ENCODE data around the gene SRSF3. TPM values are rescaled to one million over a fixed set of nuclear protein-coding genes. Genes with fewer than 3 reads are reported as not detected.
"Not testable (repeated sequence)": the region's sequence is repeated elsewhere in the genome, so short reads cannot be mapped to it uniquely, and the experiment has no call there.

The SRSF3 gene
- total RNA-seq, 2 experiments from 2014 or later: 550 to 556 TPM

DNA sequence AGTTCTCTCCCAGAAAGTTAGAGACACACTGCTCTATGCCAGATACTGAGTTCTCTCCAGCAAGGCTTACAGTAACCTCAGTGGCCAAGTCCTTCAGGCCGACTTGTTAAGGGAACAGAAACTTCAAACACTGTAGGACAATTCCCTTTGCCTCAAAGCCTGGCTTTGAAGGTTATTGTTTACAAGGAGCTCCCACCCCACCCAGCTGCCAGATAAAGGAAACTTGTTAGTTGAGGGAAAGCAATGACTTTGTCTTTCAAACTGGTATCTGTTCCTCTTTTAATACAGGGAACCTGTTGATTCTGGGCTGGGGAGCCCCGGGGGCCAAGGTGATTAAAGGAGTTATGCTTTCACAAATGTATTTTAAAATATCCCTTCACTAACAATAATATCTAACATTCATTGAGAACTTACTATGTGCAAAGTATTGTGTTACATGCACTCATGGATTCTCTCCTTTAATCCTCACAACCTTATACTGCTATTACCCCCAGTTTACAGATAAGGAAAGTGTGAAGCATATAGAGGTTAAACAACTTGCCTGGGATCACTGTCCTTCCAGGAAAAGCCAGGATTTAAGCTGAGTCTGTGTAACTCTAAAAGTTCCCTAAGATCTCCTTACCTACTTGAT is 56.8 kb downstream of the SRSF3 start:
- TF ChIP-seq, protein P1, sequence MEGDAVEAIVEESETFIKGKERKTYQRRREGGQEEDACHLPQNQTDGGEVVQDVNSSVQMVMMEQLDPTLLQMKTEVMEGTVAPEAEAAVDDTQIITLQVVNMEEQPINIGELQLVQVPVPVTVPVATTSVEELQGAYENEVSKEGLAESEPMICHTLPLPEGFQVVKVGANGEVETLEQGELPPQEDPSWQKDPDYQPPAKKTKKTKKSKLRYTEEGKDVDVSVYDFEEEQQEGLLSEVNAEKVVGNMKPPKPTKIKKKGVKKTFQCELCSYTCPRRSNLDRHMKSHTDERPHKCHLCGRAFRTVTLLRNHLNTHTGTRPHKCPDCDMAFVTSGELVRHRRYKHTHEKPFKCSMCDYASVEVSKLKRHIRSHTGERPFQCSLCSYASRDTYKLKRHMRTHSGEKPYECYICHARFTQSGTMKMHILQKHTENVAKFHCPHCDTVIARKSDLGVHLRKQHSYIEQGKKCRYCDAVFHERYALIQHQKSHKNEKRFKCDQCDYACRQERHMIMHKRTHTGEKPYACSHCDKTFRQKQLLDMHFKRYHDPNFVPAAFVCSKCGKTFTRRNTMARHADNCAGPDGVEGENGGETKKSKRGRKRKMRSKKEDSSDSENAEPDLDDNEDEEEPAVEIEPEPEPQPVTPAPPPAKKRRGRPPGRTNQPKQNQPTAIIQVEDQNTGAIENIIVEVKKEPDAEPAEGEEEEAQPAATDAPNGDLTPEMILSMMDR (IDR thresholded peaks at IDR 0.05): no peak
- peak in 3 of 14 experiments; percentile 11 to 36 (median 34) for DNase-seq
- ATAC-seq (ENCODE audit: poor library complexity): no peak
- Histone ChIP-seq H3K9me3 (ENCODE audit: control insufficient read depth in 1 of 2, insufficient read depth in 1 of 2, low read length in 2 of 2) (no peaks in the 10 kb centered on the region), H3K4me3 (ENCODE audit: low read length) (no peak overlapping the region), H3K27ac (ENCODE audit: low read depth in 1 of 2, low read length in 2 of 2) (no peak overlapping the region), H3K36me3 (ENCODE audit: insufficient read depth, low read length) (no peaks in the 10 kb centered on the region), H3K4me1 (ENCODE audit: insufficient read depth, low read length) (no peaks in the 10 kb centered on the region), H3K27me3 (ENCODE audit: control insufficient read depth in 1 of 2, insufficient read depth in 2 of 2, low read length in 2 of 2) (peaks cover 0 to 12% of the 10 kb centered on the region in 2 experiments)
- Mint-ChIP-seq H3K27ac (no peak overlapping the region), H3K36me3 (ENCODE audit: low read depth) (no peaks in the 10 kb centered on the region), H3K4me3 (no peak overlapping the region), H3K9me3 (no peaks in the 10 kb centered on the region), H3K4me1 (ENCODE audit: low read depth) (no peaks in the 10 kb centered on the region), H3K27me3 (peaks cover 27% of the 10 kb centered on the region)
- CTCF ChIA-PET: no interaction called here
- intact Hi-C loops (cut with DNase I, micrococcal nuclease): no loop called here
- POLR2A ChIA-PET: no interaction called here

- no peak for DNase-seq
- ATAC-seq (ENCODE audit: poor library complexity): no peak
- Histone ChIP-seq H3K4me1 (ENCODE audit: insufficient read depth, low read length) (no peaks in the 10 kb centered on the region), H3K9me3 (ENCODE audit: control insufficient read depth in 1 of 2, insufficient read depth in 1 of 2, low read length in 2 of 2) (no peaks in the 10 kb centered on the region), H3K27me3 (ENCODE audit: control insufficient read depth in 1 of 2, insufficient read depth in 2 of 2, low read length in 2 of 2) (peaks cover 0 to 17% of the 10 kb centered on the region in 2 experiments), H3K27ac (ENCODE audit: low read depth in 1 of 2, low read length in 2 of 2) (no peak overlapping the region), H3K4me3 (ENCODE audit: low read length) (no peak overlapping the region), H3K36me3 (ENCODE audit: insufficient read depth, low read length) (no peaks in the 10 kb centered on the region)
- Mint-ChIP-seq H3K27ac (no peak overlapping the region), H3K9me3 (no peaks in the 10 kb centered on the region), H3K4me3 (no peak overlapping the region), H3K27me3 (peaks cover 33% of the 10 kb centered on the region), H3K4me1 (ENCODE audit: low read depth) (no peaks in the 10 kb centered on the region), H3K36me3 (ENCODE audit: low read depth) (no peaks in the 10 kb centered on the region)
- intact Hi-C loops (cut with DNase I, micrococcal nuclease): no loop called here
- POLR2A ChIA-PET: no interaction called here
- CTCF ChIA-PET: no interaction called here
- TF ChIP-seq, protein P1 (IDR thresholded peaks at IDR 0.05): no peak
These were observed 57.7 kb downstream of the SRSF3 start for GRCh38 chr6:36651659-36652379.

DNA sequence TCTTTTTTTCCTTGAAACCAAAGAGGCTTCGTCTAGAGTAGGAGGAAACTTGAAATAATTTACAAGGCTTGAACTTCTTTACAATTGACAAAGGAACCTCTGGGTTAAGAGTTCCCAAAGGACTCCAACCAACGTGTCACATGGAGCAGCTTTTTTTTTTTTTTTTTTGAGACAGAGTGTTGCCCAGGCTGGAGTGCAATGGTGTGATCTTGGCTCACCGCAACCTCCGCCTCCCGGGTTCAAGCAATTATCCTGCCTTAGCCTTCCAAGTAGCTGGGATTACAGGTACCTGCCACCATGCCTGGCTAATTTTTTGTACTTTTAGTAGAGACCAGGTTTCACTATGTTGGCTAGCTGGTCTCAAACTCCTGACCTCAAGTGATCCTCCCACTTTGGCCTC is 60.3 kb downstream of the SRSF3 start:
- H3K4me3 Mint-ChIP-seq; H3K4me1 ChIP-seq (ENCODE audit: insufficient read depth, low read length); ATAC-seq (ENCODE audit: poor library complexity); H3K9me3 Mint-ChIP-seq; H3K4me1 Mint-ChIP-seq (ENCODE audit: low read depth); H3K27ac Mint-ChIP-seq; H3K9me3 ChIP-seq (ENCODE audit: control insufficient read depth in 1 of 2, insufficient read depth in 1 of 2, low read length in 2 of 2); H3K27ac ChIP-seq (ENCODE audit: low read depth in 1 of 2, low read length in 2 of 2); H3K4me3 ChIP-seq (ENCODE audit: low read length); POLR2A ChIA-PET; H3K36me3 ChIP-seq (ENCODE audit: insufficient read depth, low read length); DNase-seq; intact Hi-C loops (cut with DNase I, micrococcal nuclease); H3K36me3 Mint-ChIP-seq (ENCODE audit: low read depth); CTCF ChIA-PET: not testable (repeated sequence)
- peaks cover 43% of the 10 kb centered on the region for H3K27me3 Mint-ChIP-seq
- H3K27me3 ChIP-seq (ENCODE audit: control insufficient read depth in 1 of 2, insufficient read depth in 2 of 2, low read length in 2 of 2): peaks cover 9 to 24% of the 10 kb centered on the region in 2 experiments

Small RNA genes lying within 50 kb of the gene (microRNA-seq; reads per million reads assigned to microRNA genes)
- not detected for gene MIR3925 (ENCODE audit: borderline microRNAs expressed, borderline replicate concordance)

Other genes starting within 250 kb of the SRSF3 start
- gene ETV7, start 206.7 kb upstream of the SRSF3 start, total RNA-seq: under 1 TPM; 0.33 to 0.73 TPM
- under 1 TPM; 0.55 to 0.59 TPM for gene PXT1, start 151.5 kb upstream of the SRSF3 start, total RNA-seq
- gene KCTD20, start 151.4 kb upstream of the SRSF3 start, total RNA-seq: 10 to 100 TPM; 38.4 to 39.5 TPM
- gene STK38, start 46.9 kb upstream of the SRSF3 start, total RNA-seq: 10 to 100 TPM; 47.0 to 48.4 TPM
- 10 to 100 TPM; 98.3 to 98.6 TPM for gene CDKN1A, start 84.4 kb downstream of the SRSF3 start, total RNA-seq
- under 1 TPM; 0.22 TPM for gene RAB44, start 103.5 kb downstream of the SRSF3 start, total RNA-seq
- gene CPNE5, start 245.1 kb downstream of the SRSF3 start, total RNA-seq: under 1 TPM; 0.19 to 0.28 TPM